ENCODE data around the gene ARPC1B.
"Not testable (repeated sequence)": the region's sequence is repeated elsewhere in the genome, so short reads cannot be mapped to it uniquely, and the experiment has no call there.

Gene ARPC1B

GRCh38 chr7:99380032-99380822, 5.7 kb downstream of the ARPC1B start:
- peak; percentile 72 for ATAC-seq
- H3K27ac Mint-ChIP-seq: peak overlapping the region; percentile 81
- H3K4me1 Mint-ChIP-seq: peaks cover 76% of the 10 kb centered on the region
- peak overlapping the region; percentile 66 for H3K4me3 Mint-ChIP-seq
- no peaks in the 10 kb centered on the region for H3K9me3 Mint-ChIP-seq
- H3K27me3 Mint-ChIP-seq: no peaks in the 10 kb centered on the region
- peaks cover 43% of the 10 kb centered on the region for H3K36me3 Mint-ChIP-seq

GRCh38 chr7:99380823-99381663, 6.5 kb downstream of the ARPC1B start:
- Mint-ChIP-seq H3K36me3 (peaks cover 48% of the 10 kb centered on the region), H3K4me1 (peaks cover 77% of the 10 kb centered on the region), H3K27me3 (no peaks in the 10 kb centered on the region), H3K4me3 (peak overlapping the region; percentile 66), H3K9me3 (no peaks in the 10 kb centered on the region), H3K27ac (peak overlapping the region; percentile 81)
- ATAC-seq: peak; percentile 91

DNA sequence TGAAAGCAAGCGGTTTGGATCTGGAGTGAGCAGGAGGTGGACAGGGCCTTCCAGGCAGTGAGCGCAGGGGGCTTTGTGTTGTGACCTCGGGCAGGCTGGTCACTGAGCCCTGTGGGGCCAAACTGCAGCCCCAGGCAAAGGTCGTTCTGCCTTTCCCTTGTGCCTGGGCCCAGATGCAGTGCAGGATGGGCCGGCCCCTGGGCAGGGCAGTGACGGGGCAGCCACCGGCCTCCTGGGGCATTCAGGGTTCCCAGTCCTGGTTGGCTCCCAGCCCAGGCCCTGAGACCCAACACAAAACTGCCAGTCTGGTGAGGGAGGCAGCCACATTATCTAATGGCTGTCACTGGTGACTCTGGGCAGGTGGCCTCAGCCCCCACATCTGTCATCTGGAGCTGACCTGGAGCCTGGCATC, 7.1 kb downstream of the ARPC1B start:
- Mint-ChIP-seq H3K4me3 (peak overlapping the region; percentile 66), H3K27me3 (no peaks in the 10 kb centered on the region), H3K27ac (peak overlapping the region; percentile 81), H3K36me3 (peaks cover 53% of the 10 kb centered on the region), H3K4me1 (peaks cover 76% of the 10 kb centered on the region), H3K9me3 (no peaks in the 10 kb centered on the region)
- ATAC-seq: no peak

- ATAC-seq: no peak
- Mint-ChIP-seq H3K4me1 (peaks cover 61% of the 10 kb centered on the region), H3K9me3 (no peaks in the 10 kb centered on the region), H3K36me3 (peaks cover 49% of the 10 kb centered on the region), H3K27me3 (no peaks in the 10 kb centered on the region), H3K4me3 (no peak overlapping the region), H3K27ac (peak overlapping the region; percentile 83)
Observed at GRCh38 chr7:99383203-99383602, 8.7 kb downstream of the ARPC1B start.

DNA sequence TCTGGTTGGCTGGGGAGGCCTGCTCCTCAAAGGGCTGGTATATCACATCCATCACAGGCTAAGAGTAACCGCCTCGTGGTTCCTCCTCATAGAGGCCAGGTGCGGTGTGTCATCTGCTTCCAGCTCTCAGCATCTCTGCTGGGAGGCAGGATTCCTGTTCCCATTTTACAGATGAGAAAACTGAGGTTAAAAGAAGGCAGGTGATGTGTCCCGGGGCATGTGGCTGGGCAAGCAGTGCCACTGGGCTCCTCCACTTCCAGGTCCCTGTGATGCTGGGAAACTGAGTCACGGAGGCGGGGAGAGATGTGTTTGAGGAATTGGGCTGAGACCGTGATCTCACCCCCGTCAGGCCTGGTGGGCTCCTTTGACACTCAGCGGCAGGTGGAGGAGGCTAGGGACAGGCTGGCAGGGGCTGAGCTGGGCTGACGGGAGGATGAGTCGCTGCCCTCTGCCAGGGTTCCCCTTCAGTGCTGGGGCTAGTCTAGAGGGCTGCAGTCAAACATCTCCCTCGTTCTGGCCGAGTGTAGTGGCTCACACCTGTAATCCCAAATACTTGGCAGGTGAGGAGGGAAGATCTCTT, 9.4 kb downstream of the ARPC1B start:
- H3K4me1 Mint-ChIP-seq: peaks cover 55% of the 10 kb centered on the region
- H3K4me3 Mint-ChIP-seq: no peak overlapping the region

GRCh38 chr7:99384523-99384922, 10.0 kb downstream of the ARPC1B start:
- H3K9me3 Mint-ChIP-seq: no peaks in the 10 kb centered on the region
- no peak for ATAC-seq
- no peaks in the 10 kb centered on the region for H3K27me3 Mint-ChIP-seq
- peak overlapping the region; percentile 83 for H3K27ac Mint-ChIP-seq
- H3K36me3 Mint-ChIP-seq: peaks cover 48% of the 10 kb centered on the region
- no peak overlapping the region for H3K4me3 Mint-ChIP-seq
- H3K4me1 Mint-ChIP-seq: peaks cover 49% of the 10 kb centered on the region

More for the DNA sequence above, 9.4 kb downstream of the ARPC1B start:
- peak overlapping the region; percentile 83 for H3K27ac Mint-ChIP-seq
- H3K27me3 Mint-ChIP-seq: no peaks in the 10 kb centered on the region
- H3K9me3 Mint-ChIP-seq: no peaks in the 10 kb centered on the region
- H3K36me3 Mint-ChIP-seq: peaks cover 53% of the 10 kb centered on the region
- no peak for ATAC-seq

DNA sequence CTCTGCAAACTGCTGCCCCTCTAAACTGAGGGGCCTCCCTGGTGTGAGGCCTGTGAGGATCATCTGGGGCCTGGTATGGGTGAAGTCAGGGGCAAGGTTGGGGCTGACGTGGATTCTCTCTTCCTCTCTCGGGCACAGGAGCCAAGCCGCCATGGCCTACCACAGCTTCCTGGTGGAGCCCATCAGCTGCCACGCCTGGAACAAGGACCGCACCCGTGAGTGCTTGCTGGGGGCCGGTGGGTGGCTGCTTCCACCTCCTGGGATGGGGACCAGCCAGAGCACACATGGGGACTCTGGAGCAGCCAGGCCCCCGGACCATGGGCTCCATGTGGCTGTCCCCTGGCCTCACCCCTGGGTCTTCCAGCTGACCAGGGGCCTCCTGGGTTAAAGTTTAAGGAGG, 11.0 kb downstream of the ARPC1B start:
- ATAC-seq: no peak
- Mint-ChIP-seq H3K4me3 (no peak overlapping the region), H3K4me1 (peaks cover 38% of the 10 kb centered on the region), H3K27me3 (no peaks in the 10 kb centered on the region), H3K36me3 (peaks cover 48% of the 10 kb centered on the region), H3K9me3 (no peaks in the 10 kb centered on the region), H3K27ac (peak overlapping the region; percentile 83)

- Mint-ChIP-seq H3K4me3 (no peak overlapping the region), H3K4me1 (peaks cover 28% of the 10 kb centered on the region), H3K27me3 (no peaks in the 10 kb centered on the region), H3K9me3 (no peaks in the 10 kb centered on the region), H3K36me3 (peaks cover 45% of the 10 kb centered on the region), H3K27ac (no peak overlapping the region)
- ATAC-seq: no peak
Observed at GRCh38 chr7:99386584-99387238, 12.2 kb downstream of the ARPC1B start.

- H3K9me3 Mint-ChIP-seq, H3K27ac Mint-ChIP-seq, H3K27me3 Mint-ChIP-seq, ATAC-seq, H3K4me3 Mint-ChIP-seq: not testable (repeated sequence)
- H3K4me1 Mint-ChIP-seq: peaks cover 31% of the 10 kb centered on the region
- H3K36me3 Mint-ChIP-seq: peaks cover 49% of the 10 kb centered on the region
Observed at GRCh38 chr7:99387239-99387635, 12.7 kb downstream of the ARPC1B start.

- Mint-ChIP-seq H3K27ac (no peak overlapping the region), H3K4me3 (no peak overlapping the region), H3K4me1 (peaks cover 36% of the 10 kb centered on the region), H3K9me3 (no peaks in the 10 kb centered on the region), H3K27me3 (no peaks in the 10 kb centered on the region), H3K36me3 (peaks cover 49% of the 10 kb centered on the region)
- ATAC-seq: no peak
Observed at GRCh38 chr7:99387912-99388311, 13.4 kb downstream of the ARPC1B start.

GRCh38 chr7:99389772-99390171, 15.2 kb downstream of the ARPC1B start:
- H3K36me3 Mint-ChIP-seq: peaks cover 54% of the 10 kb centered on the region
- H3K4me1 Mint-ChIP-seq: peaks cover 34% of the 10 kb centered on the region
- H3K27me3 Mint-ChIP-seq: no peaks in the 10 kb centered on the region
- H3K27ac Mint-ChIP-seq: no peak overlapping the region
- H3K4me3 Mint-ChIP-seq: no peak overlapping the region
- ATAC-seq: no peak
- no peaks in the 10 kb centered on the region for H3K9me3 Mint-ChIP-seq

DNA sequence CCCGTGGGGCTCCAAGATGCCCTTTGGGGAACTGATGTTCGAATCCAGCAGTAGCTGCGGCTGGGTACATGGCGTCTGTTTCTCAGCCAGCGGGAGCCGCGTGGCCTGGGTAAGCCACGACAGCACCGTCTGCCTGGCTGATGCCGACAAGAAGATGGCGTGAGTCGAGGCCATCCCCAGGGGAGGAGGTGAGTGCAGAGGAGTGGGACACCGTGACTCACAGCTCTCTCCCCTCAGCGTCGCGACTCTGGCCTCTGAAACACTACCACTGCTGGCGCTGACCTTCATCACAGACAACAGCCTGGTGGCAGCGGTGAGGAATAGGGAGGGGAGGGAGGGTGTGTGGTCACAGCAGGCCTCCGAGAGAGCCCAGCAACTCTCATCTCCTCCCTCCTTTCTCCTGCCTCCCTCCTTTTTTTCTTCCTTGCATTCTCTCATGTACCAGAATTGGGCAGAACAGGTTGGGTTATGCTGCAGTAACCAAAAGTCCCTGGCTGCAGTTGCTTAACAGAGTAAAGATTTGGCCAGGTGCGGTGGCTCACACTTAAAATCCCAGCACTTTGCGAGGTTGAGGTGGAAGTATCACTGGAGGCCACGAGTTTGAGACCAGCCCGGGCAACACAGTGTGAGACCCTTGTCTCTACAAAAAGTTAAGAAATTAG, 16.5 kb downstream of the ARPC1B start:
- peaks cover 32% of the 10 kb centered on the region for H3K4me1 Mint-ChIP-seq
- no peak overlapping the region for H3K27ac Mint-ChIP-seq
- H3K27me3 Mint-ChIP-seq: no peaks in the 10 kb centered on the region
- H3K9me3 Mint-ChIP-seq: no peaks in the 10 kb centered on the region
- no peak overlapping the region for H3K4me3 Mint-ChIP-seq
- ATAC-seq: no peak
- H3K36me3 Mint-ChIP-seq: peaks cover 49% of the 10 kb centered on the region

DNA sequence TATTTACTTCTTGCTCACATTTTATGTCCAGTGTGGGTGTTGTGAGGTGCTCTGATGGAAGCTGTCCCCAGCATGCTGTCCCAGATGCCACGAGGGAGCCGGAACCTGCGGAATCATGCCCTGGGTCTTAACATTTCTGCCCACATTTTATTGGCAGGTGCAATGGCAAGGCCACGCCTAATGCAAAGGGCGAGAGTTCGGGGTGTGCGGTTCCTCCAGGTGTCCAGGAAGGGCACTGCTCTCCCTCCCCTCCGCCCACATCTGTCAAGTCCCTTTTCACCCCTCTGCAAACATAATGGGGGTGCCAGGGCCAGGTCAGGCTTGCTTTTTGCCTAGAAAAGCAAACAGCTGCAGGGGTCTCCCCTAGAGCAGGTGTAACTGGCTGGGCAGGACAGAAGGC, 17.5 kb downstream of the ARPC1B start:
- peak overlapping the region; percentile 77 for H3K4me3 Mint-ChIP-seq
- peaks cover 44% of the 10 kb centered on the region for H3K36me3 Mint-ChIP-seq
- peaks cover 28% of the 10 kb centered on the region for H3K4me1 Mint-ChIP-seq

DNA sequence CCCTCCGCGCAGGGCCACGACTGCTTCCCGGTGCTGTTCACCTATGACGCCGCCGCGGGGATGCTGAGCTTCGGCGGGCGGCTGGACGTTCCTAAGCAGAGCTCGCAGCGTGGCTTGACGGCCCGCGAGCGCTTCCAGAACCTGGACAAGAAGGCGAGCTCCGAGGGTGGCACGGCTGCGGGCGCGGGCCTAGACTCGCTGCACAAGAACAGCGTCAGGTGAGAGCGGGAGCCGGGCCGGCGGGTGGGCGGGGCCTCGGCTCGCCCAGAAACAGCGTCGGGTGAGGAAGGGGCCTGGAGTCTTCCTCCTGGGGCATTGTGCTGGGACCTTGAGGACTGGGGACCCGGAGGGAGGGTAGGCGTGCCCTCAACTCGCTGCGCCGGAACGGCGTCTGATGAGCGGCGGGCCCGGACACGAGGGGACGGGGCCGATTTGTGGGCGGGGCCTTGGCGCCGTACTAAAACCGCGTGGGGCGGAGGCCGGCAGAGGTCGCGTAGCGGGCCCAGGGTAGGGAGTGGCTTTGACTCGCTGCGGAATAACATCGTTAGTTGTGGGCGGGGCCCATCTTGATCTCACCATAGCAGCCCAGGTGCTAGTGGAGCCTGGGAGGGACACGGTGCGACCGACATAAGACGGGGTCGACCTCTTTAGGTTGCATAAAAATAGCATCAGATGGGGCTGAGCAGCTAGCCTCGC, 18.3 kb downstream of the ARPC1B start:
- Mint-ChIP-seq H3K27ac (peak overlapping the region; percentile 83), H3K27me3 (no peaks in the 10 kb centered on the region), H3K4me1 (peaks cover 30% of the 10 kb centered on the region), H3K36me3 (peaks cover 46% of the 10 kb centered on the region), H3K9me3 (no peaks in the 10 kb centered on the region), H3K4me3 (peak overlapping the region; percentile 77)
- peak; percentile 91 for ATAC-seq

More for the DNA sequence above, 17.5 kb downstream of the ARPC1B start:
- no peaks in the 10 kb centered on the region for H3K27me3 Mint-ChIP-seq
- no peaks in the 10 kb centered on the region for H3K9me3 Mint-ChIP-seq
- ATAC-seq: no peak
- H3K27ac Mint-ChIP-seq: peak overlapping the region; percentile 83

Measured in stimulated activated memory B cell treated with anti-CD40 and anti-IgM and Interleukin-4, amounts not matched to agents 10 μg/mL and 1 μg/mL and 100 μg/mL, for 72 hours (primary cell).